Measurements from ENCODE around the gene ADGRE3. TPM values are rescaled to one million over a fixed set of nuclear protein-coding genes. Genes with fewer than 3 reads are reported as not detected.

The ADGRE3 gene
- total and polyA plus RNA-seq, 2 donors (not counting 1 experiment from before 2014, with no cell fraction given), result 0.17 to 0.46 TPM

DNA sequence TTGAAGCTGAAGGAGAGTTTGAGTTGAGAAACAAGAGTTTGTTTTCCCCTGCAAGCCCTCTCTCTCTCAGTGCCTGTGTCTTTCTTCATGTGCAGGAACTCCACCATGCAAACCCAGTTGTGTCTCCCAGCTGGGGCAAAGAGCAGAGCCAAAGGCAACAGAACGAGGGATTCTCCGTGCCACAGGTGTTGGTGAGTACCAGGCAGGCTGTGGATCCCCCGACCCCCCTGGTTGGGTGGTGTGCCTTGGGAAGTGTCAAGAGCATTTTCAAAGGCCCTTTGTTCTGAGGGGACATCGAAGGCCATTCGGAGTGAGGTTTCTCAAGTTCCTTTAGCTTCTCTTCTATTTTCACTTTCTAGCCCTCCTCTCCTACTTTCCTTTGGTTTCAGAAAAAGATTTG is 20.8 kb upstream of the ADGRE3 start:
- H3K9ac ChIP-seq (ENCODE audit: low read length), result no peak overlapping the region
- CTCF ChIA-PET, result interaction anchor here (0.5 to 0.9 kb wide), 2 partner anchors 10 to 61 kb away, joined by 6 read pairs; no protein-coding TSS in a partner anchor
- intact Hi-C loops (cut with micrococcal nuclease), result no loop called here

DNA sequence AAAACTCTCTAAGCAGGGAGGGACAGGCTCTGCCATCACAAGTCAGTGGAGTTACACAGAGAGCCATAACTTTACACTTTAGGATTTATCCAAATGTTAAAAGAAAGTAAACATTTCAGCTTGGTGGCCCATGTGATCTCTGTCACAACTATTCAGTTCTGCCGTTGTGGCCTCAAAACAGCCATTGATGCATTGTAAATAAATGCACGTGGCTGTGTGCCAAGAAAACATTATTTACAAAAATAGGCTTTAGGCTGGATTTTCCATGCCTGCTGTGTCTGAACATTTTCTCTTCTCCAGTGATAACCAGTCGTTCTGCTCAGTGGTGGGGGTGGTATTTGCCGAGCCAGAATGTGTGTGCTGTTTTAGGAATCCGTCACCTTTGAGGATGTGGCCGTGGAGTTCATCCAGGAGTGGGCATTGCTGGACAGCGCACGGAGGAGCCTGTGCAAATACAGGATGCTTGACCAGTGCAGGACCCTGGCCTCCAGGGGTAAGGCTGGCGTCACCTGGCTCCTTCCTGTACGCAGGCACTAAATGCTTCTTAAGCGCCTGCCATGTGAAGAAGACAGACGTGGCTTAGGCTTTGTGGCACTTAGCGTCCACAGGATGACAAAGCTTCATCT is 20.1 kb upstream of the ADGRE3 start:
- Histone ChIP-seq H3K4me1 (ENCODE audit: control insufficient read depth in 2 of 2, insufficient read depth in 2 of 2, low read length in 2 of 2) (peaks cover 6 to 7% of the 10 kb centered on the region in 2 donors), H3K9me3 (ENCODE audit: control extremely low read depth in 1 of 3, control insufficient read depth in 2 of 3, insufficient read depth in 1 of 3, low read length in 2 of 3) (no peaks in the 10 kb centered on the region), H3K4me2 (replicated peaks; ENCODE audit: low read depth, low read length, poor library complexity, severe bottlenecking) (no peak overlapping the region), H3K79me2 (ENCODE audit: control insufficient read depth, insufficient read depth, low read length) (peaks cover 11% of the 10 kb centered on the region), H3K27ac (ENCODE audit: low read length in 2 of 2) (no peak overlapping the region), H3K27me3 (replicated peaks in 1 of 4; ENCODE audit: control extremely low read depth in 1 of 4, control insufficient read depth in 3 of 4, insufficient read depth in 4 of 4, low read length in 3 of 4) (no peaks in the 10 kb centered on the region), H2AFZ (ENCODE audit: insufficient read depth, low read depth, low read length, poor library complexity, severe bottlenecking) (no peak overlapping the region), H3K4me3 (ENCODE audit: control extremely low read depth in 1 of 5, extremely low read depth in 1 of 5, insufficient read depth in 1 of 5, low read depth in 2 of 5, low read length in 4 of 5) (no peak overlapping the region), H3K9ac (ENCODE audit: low read length) (no peak overlapping the region), H3K36me3 (replicated peaks in 1 of 2; ENCODE audit: control extremely low read depth in 1 of 2, control insufficient read depth in 1 of 2, extremely low read depth in 1 of 2, insufficient read depth in 2 of 2, low read length in 1 of 2) (peaks cover 8 to 45% of the 10 kb centered on the region in 2 experiments), H4K20me1 (ENCODE audit: control insufficient read depth, insufficient read depth, low read length, poor library complexity, severe bottlenecking) (no peaks in the 10 kb centered on the region)
- ATAC-seq (ENCODE audit: low read depth), result no peak
- WGBS (ENCODE audit: insufficient coverage), result over 99% methylated on average over 12 of the region's 13 CpGs
- Mint-ChIP-seq H3K27ac (no peak overlapping the region), H3K4me3 (no peak overlapping the region), H3K27me3 (no peaks in the 10 kb centered on the region), H3K9me3 (ENCODE audit: insufficient read depth) (no peaks in the 10 kb centered on the region), H3K4me1 (peaks cover 7% of the 10 kb centered on the region)
- TF ChIP-seq EZH2 (IDR thresholded peaks at IDR 0.05; ENCODE audit: borderline replicate concordance, insufficient read depth, low read depth, low read length, poor library complexity, severe bottlenecking), result no peak
- TF ChIP-seq, protein P1, sequence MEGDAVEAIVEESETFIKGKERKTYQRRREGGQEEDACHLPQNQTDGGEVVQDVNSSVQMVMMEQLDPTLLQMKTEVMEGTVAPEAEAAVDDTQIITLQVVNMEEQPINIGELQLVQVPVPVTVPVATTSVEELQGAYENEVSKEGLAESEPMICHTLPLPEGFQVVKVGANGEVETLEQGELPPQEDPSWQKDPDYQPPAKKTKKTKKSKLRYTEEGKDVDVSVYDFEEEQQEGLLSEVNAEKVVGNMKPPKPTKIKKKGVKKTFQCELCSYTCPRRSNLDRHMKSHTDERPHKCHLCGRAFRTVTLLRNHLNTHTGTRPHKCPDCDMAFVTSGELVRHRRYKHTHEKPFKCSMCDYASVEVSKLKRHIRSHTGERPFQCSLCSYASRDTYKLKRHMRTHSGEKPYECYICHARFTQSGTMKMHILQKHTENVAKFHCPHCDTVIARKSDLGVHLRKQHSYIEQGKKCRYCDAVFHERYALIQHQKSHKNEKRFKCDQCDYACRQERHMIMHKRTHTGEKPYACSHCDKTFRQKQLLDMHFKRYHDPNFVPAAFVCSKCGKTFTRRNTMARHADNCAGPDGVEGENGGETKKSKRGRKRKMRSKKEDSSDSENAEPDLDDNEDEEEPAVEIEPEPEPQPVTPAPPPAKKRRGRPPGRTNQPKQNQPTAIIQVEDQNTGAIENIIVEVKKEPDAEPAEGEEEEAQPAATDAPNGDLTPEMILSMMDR (IDR thresholded peaks at IDR 0.05), result no peak
- CTCF ChIA-PET, result interaction anchor here (0.9 kb wide), 1 partner anchor 10 kb away, joined by 6 read pairs; no protein-coding TSS in a partner anchor
- POLR2A ChIA-PET, result no interaction called here
- intact Hi-C loops (cut with micrococcal nuclease), result no loop called here
- DNase-seq, result no peak

More for the DNA sequence above, 20.8 kb upstream of the ADGRE3 start:
- Histone ChIP-seq H3K36me3 (replicated peaks in 1 of 2; ENCODE audit: control extremely low read depth in 1 of 2, control insufficient read depth in 1 of 2, extremely low read depth in 1 of 2, insufficient read depth in 2 of 2, low read length in 1 of 2) (peaks cover 9 to 53% of the 10 kb centered on the region in 2 experiments), H3K27ac (ENCODE audit: low read length in 2 of 2) (no peak overlapping the region), H3K27me3 (replicated peaks in 1 of 4; ENCODE audit: control extremely low read depth in 1 of 4, control insufficient read depth in 3 of 4, insufficient read depth in 4 of 4, low read length in 3 of 4) (no peaks in the 10 kb centered on the region), H3K4me2 (replicated peaks; ENCODE audit: low read depth, low read length, poor library complexity, severe bottlenecking) (no peak overlapping the region), H3K4me3 (ENCODE audit: control extremely low read depth in 1 of 5, extremely low read depth in 1 of 5, insufficient read depth in 1 of 5, low read depth in 2 of 5, low read length in 4 of 5) (no peak overlapping the region), H3K9me3 (ENCODE audit: control extremely low read depth in 1 of 3, control insufficient read depth in 2 of 3, insufficient read depth in 1 of 3, low read length in 2 of 3) (no peaks in the 10 kb centered on the region), H2AFZ (ENCODE audit: insufficient read depth, low read depth, low read length, poor library complexity, severe bottlenecking) (no peak overlapping the region), H3K79me2 (ENCODE audit: control insufficient read depth, insufficient read depth, low read length) (peaks cover 8% of the 10 kb centered on the region), H3K4me1 (ENCODE audit: control insufficient read depth in 2 of 2, insufficient read depth in 2 of 2, low read length in 2 of 2) (peaks cover 3 to 4% of the 10 kb centered on the region in 2 donors), H4K20me1 (ENCODE audit: control insufficient read depth, insufficient read depth, low read length, poor library complexity, severe bottlenecking) (no peaks in the 10 kb centered on the region)
- no peak for DNase-seq
- POLR2A ChIA-PET, result no interaction called here
- TF ChIP-seq, protein P1 (IDR thresholded peaks at IDR 0.05), result no peak
- no peak for TF ChIP-seq EZH2 (IDR thresholded peaks at IDR 0.05; ENCODE audit: borderline replicate concordance, insufficient read depth, low read depth, low read length, poor library complexity, severe bottlenecking)
- H3K27ac Mint-ChIP-seq, result no peak overlapping the region
- H3K9me3 Mint-ChIP-seq (ENCODE audit: insufficient read depth), result no peaks in the 10 kb centered on the region
- H3K27me3 Mint-ChIP-seq, result no peaks in the 10 kb centered on the region
- no peak overlapping the region for H3K4me3 Mint-ChIP-seq
- WGBS (ENCODE audit: insufficient coverage), result no CpG with 5 or more reads among the region's 5 CpGs
- H3K4me1 Mint-ChIP-seq, result peaks cover 3% of the 10 kb centered on the region
- ATAC-seq (ENCODE audit: low read depth), result no peak
